OCI-LY1 (cell line): ENCODE data around the gene SOD2.

ENCODE experiments used
- H2AFZ ChIP-seq: fragments of 200-600 bp; sonication (generic), shearing (Covaris generic); 2 replicates; pipeline ENCODE4 v1.6.0; 2014; ENCODE audit warnings: antibody characterized with exemption, mild to moderate bottlenecking, low read length
- H3F3A ChIP-seq: fragments of 200-600 bp; sonication (generic), shearing (Covaris generic); 2 replicates; pipeline ENCODE4 v1.6.0; 2014; ENCODE audit warnings: mild to moderate bottlenecking, antibody characterized with exemption, low read length, moderate library complexity; ENCODE audit not compliant: insufficient read depth
- H3K27ac ChIP-seq: fragments of 200-600 bp; sonication (generic); 2 replicates; pipeline ENCODE4 v1.5.1; 2014; ENCODE audit warnings: low read length, mixed run types, mild to moderate bottlenecking, low read depth; ENCODE audit not compliant: poor library complexity, severe bottlenecking
- H3K27me3 ChIP-seq: fragments of 200-600 bp; sonication (generic); 2 replicates; pipeline ENCODE4 v1.6.0; 2014; ENCODE audit warnings: antibody characterized with exemption, mild to moderate bottlenecking, low read length, moderate library complexity; ENCODE audit not compliant: insufficient read depth
- H3K36me3 ChIP-seq: fragments of 200-600 bp; sonication (generic); 2 replicates; pipeline ENCODE4 v1.6.1; 2014; ENCODE audit warnings: mild to moderate bottlenecking, antibody characterized with exemption, low read length, moderate library complexity, mixed read lengths; ENCODE audit not compliant: insufficient read depth
- H3K4me1 ChIP-seq: fragments of 200-600 bp; sonication (generic); 2 replicates; pipeline ENCODE4 v1.5.1; 2014; ENCODE audit warnings: mild to moderate bottlenecking, low read length, moderate library complexity; ENCODE audit not compliant: insufficient read depth, severe bottlenecking
- H3K4me2 ChIP-seq: fragments of 200-600 bp; sonication (generic), shearing (Covaris generic); 2 replicates; pipeline ENCODE4 v1.6.1; 2014; ENCODE audit warnings: low read length
- H3K4me3 ChIP-seq: fragments of 200-600 bp; sonication (generic); 2 replicates; pipeline ENCODE4 v1.5.1; 2014; ENCODE audit warnings: low read length, low read depth, mild to moderate bottlenecking, mixed read lengths; ENCODE audit not compliant: poor library complexity, severe bottlenecking
- H3K79me2 ChIP-seq: fragments of 200-600 bp; shearing (Covaris generic); 2 replicates; pipeline ENCODE4 v1.6.1; 2016; ENCODE audit warnings: mixed run types, low read length, mixed read lengths; ENCODE audit not compliant: insufficient read depth
- H3K9ac ChIP-seq: fragments of 200-600 bp; sonication (generic), shearing (Covaris generic); 2 replicates; pipeline ENCODE4 v1.6.1; 2014; ENCODE audit warnings: mild to moderate bottlenecking, low read length, mixed read lengths
- H3K9me2 ChIP-seq: fragments of 200-600 bp; sonication (generic), shearing (Covaris generic); 2 replicates; pipeline ENCODE4 v1.6.1; 2014; ENCODE audit warnings: low read depth, mild to moderate bottlenecking, low read length, mixed read lengths
- H3K9me3 ChIP-seq: fragments of 200-600 bp; shearing (Covaris generic); 2 replicates; pipeline ENCODE4 v1.6.1; 2014; ENCODE audit warnings: low read length, mixed read lengths
- H4K20me1 ChIP-seq: fragments of 200-600 bp; sonication (generic), shearing (Covaris generic); 2 replicates; pipeline ENCODE4 v1.6.0; 2016; ENCODE audit warnings: mild to moderate bottlenecking, low read length; ENCODE audit not compliant: insufficient read depth
- EZH2 ChIP-seq: fragments of 200-600 bp; sonication (generic), shearing (Covaris generic); IDR thresholded peaks from 2 replicates; pipeline ENCODE4 v1.8.0; 2017; ENCODE audit warnings: borderline replicate concordance, mixed run types, mild to moderate bottlenecking, antibody characterized with exemption, low read length, moderate library complexity, mixed read lengths
- TF ChIP-seq, protein P1 (sequence below): fragments of 200-600 bp; sonication (generic), shearing (Covaris generic); IDR thresholded peaks from 2 replicates; pipeline ENCODE4 v1.5.1; 2017; ENCODE audit warnings: mild to moderate bottlenecking, antibody characterized with exemption, low read length, moderate library complexity, mixed read lengths

SOD2 gene

DNA sequence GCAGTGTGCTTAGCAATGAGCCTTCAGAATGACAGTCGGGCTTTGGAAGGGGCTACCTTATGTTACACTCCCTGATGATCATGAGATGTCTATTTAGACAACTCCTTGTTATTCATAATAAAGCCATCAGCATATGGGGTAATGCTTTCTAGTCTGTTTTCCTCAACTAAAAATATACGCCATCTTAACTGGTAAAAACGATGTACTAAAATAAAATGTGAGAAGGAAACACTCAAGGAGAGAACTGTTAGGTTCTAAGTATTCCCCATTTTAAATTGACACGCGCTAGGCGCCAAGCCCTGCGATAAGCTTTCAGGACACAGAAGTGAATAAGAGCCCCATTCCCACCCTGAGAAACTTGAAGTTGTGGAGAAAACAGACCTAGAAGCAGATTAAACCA is 43.6 kb downstream of the SOD2 start:
- H2AFZ ChIP-seq, result no peak overlapping the region
- no peak overlapping the region for H3K27ac ChIP-seq
- no peaks in the 10 kb centered on the region for H3K4me1 ChIP-seq
- no peaks in the 10 kb centered on the region for H3K79me2 ChIP-seq
- H3K9me3 ChIP-seq, result no peaks in the 10 kb centered on the region
- no peaks in the 10 kb centered on the region for H3K36me3 ChIP-seq
- no peaks in the 10 kb centered on the region for H3K9me2 ChIP-seq
- H4K20me1 ChIP-seq, result no peaks in the 10 kb centered on the region
- no peaks in the 10 kb centered on the region for H3K27me3 ChIP-seq
- H3K4me3 ChIP-seq, result no peak overlapping the region
- no peak for TF ChIP-seq EZH2
- TF ChIP-seq, protein P1, sequence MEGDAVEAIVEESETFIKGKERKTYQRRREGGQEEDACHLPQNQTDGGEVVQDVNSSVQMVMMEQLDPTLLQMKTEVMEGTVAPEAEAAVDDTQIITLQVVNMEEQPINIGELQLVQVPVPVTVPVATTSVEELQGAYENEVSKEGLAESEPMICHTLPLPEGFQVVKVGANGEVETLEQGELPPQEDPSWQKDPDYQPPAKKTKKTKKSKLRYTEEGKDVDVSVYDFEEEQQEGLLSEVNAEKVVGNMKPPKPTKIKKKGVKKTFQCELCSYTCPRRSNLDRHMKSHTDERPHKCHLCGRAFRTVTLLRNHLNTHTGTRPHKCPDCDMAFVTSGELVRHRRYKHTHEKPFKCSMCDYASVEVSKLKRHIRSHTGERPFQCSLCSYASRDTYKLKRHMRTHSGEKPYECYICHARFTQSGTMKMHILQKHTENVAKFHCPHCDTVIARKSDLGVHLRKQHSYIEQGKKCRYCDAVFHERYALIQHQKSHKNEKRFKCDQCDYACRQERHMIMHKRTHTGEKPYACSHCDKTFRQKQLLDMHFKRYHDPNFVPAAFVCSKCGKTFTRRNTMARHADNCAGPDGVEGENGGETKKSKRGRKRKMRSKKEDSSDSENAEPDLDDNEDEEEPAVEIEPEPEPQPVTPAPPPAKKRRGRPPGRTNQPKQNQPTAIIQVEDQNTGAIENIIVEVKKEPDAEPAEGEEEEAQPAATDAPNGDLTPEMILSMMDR, result no peak
- no peaks in the 10 kb centered on the region for H3F3A ChIP-seq
- H3K4me2 ChIP-seq, result no peak overlapping the region
- H3K9ac ChIP-seq, result no peak overlapping the region

DNA sequence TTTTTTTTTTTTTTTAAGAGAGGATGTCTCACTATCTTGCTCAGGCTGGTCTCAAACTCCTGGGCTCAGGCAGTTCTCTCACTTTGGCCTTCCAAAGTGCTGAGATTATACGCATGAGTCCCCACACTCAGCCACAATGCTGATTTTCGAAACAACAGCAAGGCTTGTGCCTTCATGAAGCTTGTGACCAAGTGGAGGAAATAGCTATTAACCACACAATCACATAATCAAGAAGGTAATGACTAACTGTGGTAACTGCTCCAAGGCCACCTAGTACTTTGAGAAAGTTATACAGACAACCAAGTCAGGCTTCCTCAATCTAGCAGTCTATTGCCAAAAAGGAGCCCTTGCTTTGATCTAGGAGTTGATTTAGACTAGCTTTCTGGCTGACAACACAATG is 46.3 kb downstream of the SOD2 start:
- 0 out of 2 replicates have a peak, but pooled peaks cover 5% of the 10 kb centered on the region for H3K27me3 ChIP-seq
- no peaks in the 10 kb centered on the region for H4K20me1 ChIP-seq
- H2AFZ ChIP-seq, result no peak overlapping the region
- no peaks in the 10 kb centered on the region for H3K9me2 ChIP-seq
- no peaks in the 10 kb centered on the region for H3K36me3 ChIP-seq
- H3K79me2 ChIP-seq, result no peaks in the 10 kb centered on the region
- H3K4me2 ChIP-seq, result no peak overlapping the region
- TF ChIP-seq, protein P1, result no peak
- TF ChIP-seq EZH2, result no peak
- H3K9ac ChIP-seq, result no peak overlapping the region
- H3K27ac ChIP-seq, result no peak overlapping the region
- H3K4me1 ChIP-seq, result no peaks in the 10 kb centered on the region
- H3F3A ChIP-seq, result no peaks in the 10 kb centered on the region
- no peak overlapping the region for H3K4me3 ChIP-seq
- no peaks in the 10 kb centered on the region for H3K9me3 ChIP-seq

DNA sequence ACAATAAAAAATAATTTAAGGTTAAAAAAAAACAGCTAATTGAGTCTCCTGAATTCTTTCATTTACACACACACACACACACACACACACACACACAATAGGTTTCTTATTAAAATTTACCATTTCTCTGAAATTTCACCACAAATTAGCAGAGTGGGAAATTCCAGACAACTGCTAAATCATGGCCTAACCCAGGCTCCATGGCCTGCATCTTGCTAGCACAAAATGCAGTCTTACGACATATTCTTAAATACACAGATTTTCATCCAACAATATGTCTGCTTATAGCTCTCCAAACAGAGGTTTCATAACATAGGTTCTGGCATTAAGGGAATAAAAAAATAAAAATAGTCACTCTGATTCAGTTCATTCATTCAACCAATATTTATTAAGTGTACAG is 46.9 kb downstream of the SOD2 start:
- Histone ChIP-seq H3K27me3 (0 out of 2 replicates have a peak, but pooled peaks cover 5% of the 10 kb centered on the region), H3K4me1 (no peaks in the 10 kb centered on the region), H3K4me3 (no peak overlapping the region), H3F3A (no peaks in the 10 kb centered on the region), H2AFZ (no peak overlapping the region), H3K9me3 (no peaks in the 10 kb centered on the region), H4K20me1 (no peaks in the 10 kb centered on the region), H3K27ac (no peak overlapping the region), H3K9ac (no peak overlapping the region), H3K79me2 (no peaks in the 10 kb centered on the region), H3K9me2 (no peaks in the 10 kb centered on the region), H3K36me3 (no peaks in the 10 kb centered on the region), H3K4me2 (no peak overlapping the region)
- no peak for TF ChIP-seq EZH2
- TF ChIP-seq, protein P1, result no peak
